ENCODE measurements around the gene CCNG2. TPM values are rescaled to one million over a fixed set of nuclear protein-coding genes. Genes with fewer than 3 reads are reported as not detected.

The CCNG2 gene
- total RNA-seq, 4 donors from 2014 or later, result 21.3 to 67.0 (median 28.7) TPM

GRCh38 chr4:77189412-77189811 is 32.4 kb downstream of the CCNG2 start:
- no peak for DNase-seq
- no peak overlapping the region for H3K27ac ChIP-seq
- no peak overlapping the region for H3K4me3 ChIP-seq
- no peaks in the 10 kb centered on the region for H3K4me1 ChIP-seq
- H3K9me3 ChIP-seq, result no peaks in the 10 kb centered on the region
- TF ChIP-seq POLR2A (IDR thresholded peaks at IDR 0.05) (no peak), CTCF (IDR thresholded peaks at IDR 0.05) (no peak)
- H3K36me3 ChIP-seq, result no peaks in the 10 kb centered on the region
- H3K27me3 ChIP-seq, result no peaks in the 10 kb centered on the region
- intact Hi-C loops (cut with DNase I; ENCODE audit: low total_unique reads), result no loop called here

GRCh38 chr4:77190053-77190452 is 33.0 kb downstream of the CCNG2 start:
- no peaks in the 10 kb centered on the region for H3K36me3 ChIP-seq
- no peak overlapping the region for H3K27ac ChIP-seq
- H3K4me1 ChIP-seq, result no peaks in the 10 kb centered on the region
- no peaks in the 10 kb centered on the region for H3K9me3 ChIP-seq
- no peak overlapping the region for H3K4me3 ChIP-seq
- no peak for DNase-seq
- no peaks in the 10 kb centered on the region for H3K27me3 ChIP-seq
- TF ChIP-seq CTCF (IDR thresholded peaks at IDR 0.05) (no peak), POLR2A (IDR thresholded peaks at IDR 0.05) (no peak)
- intact Hi-C loops (cut with DNase I; ENCODE audit: low total_unique reads), result no loop called here

- Histone ChIP-seq H3K27me3 (no peaks in the 10 kb centered on the region), H3K9me3 (no peaks in the 10 kb centered on the region), H3K4me3 (no peak overlapping the region), H3K4me1 (no peaks in the 10 kb centered on the region), H3K36me3 (no peaks in the 10 kb centered on the region), H3K27ac (no peak overlapping the region)
- TF ChIP-seq CTCF (IDR thresholded peaks at IDR 0.05) (no peak), POLR2A (IDR thresholded peaks at IDR 0.05) (no peak)
- no peak for DNase-seq
- intact Hi-C loops (cut with DNase I; ENCODE audit: low total_unique reads), result no loop called here
Observed at GRCh38 chr4:77193046-77193445, 36.0 kb downstream of the CCNG2 start.

GRCh38 chr4:77193511-77194102 is 36.6 kb downstream of the CCNG2 start:
- Histone ChIP-seq H3K27ac (no peak overlapping the region), H3K36me3 (no peaks in the 10 kb centered on the region), H3K27me3 (no peaks in the 10 kb centered on the region), H3K4me3 (no peak overlapping the region), H3K4me1 (no peaks in the 10 kb centered on the region), H3K9me3 (no peaks in the 10 kb centered on the region)
- intact Hi-C loops (cut with DNase I; ENCODE audit: low total_unique reads), result no loop called here
- peak in 1 of 2 donors; percentile 19 for DNase-seq
- TF ChIP-seq CTCF (IDR thresholded peaks at IDR 0.05) (no peak), POLR2A (IDR thresholded peaks at IDR 0.05) (no peak)

GRCh38 chr4:77194366-77194765 is 37.4 kb downstream of the CCNG2 start:
- no peaks in the 10 kb centered on the region for H3K4me1 ChIP-seq
- H3K36me3 ChIP-seq, result no peaks in the 10 kb centered on the region
- H3K27ac ChIP-seq, result no peak overlapping the region
- no peak for TF ChIP-seq CTCF (IDR thresholded peaks at IDR 0.05)
- H3K4me3 ChIP-seq, result no peak overlapping the region
- no peak for DNase-seq
- H3K27me3 ChIP-seq, result no peaks in the 10 kb centered on the region
- intact Hi-C loops (cut with DNase I; ENCODE audit: low total_unique reads), result no loop called here
- H3K9me3 ChIP-seq, result no peaks in the 10 kb centered on the region

Data from uterus (tissue), 4 donors.